ENCODE measurements around the gene HES1. TPM values are rescaled to one million over a fixed set of nuclear protein-coding genes. Genes with fewer than 3 reads are reported as not detected.

Gene HES1
- total and polyA plus RNA-seq, 9 of the 15 experiments (the other 6 are each of a cell fraction or from before 2014, with no cell fraction given) = 3.4 to 37.0 (median 19.3) TPM

DNA sequence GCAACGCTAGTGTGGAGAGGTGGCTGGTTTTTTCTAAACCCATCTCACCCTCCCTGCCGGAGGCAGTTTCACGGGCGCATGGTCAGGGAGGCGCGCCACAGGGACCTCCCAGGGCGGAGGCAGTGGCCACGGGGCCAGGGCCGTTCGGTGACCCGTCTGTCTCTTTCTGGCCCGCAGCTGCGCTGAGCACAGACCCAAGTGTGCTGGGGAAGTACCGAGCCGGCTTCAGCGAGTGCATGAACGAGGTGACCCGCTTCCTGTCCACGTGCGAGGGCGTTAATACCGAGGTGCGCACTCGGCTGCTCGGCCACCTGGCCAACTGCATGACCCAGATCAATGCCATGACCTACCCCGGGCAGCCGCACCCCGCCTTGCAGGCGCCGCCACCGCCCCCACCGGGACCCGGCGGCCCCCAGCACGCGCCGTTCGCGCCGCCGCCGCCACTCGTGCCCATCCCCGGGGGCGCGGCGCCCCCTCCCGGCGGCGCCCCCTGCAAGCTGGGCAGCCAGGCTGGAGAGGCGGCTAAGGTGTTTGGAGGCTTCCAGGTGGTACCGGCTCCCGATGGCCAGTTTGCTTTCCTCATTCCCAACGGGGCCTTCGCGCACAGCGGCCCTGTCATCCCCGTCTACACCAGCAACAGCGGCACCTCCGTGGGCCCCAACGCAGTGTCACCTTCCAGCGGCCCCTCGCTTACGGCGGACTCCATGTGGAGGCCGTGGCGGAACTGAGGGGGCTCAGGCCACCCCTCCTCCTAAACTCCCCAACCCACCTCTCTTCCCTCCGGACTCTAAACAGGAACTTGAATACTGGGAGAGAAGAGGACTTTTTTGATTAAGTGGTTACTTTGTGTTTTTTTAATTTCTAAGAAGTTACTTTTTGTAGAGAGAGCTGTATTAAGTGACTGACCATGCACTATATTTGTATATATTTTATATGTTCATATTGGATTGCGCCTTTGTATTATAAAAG lies 1.8 kb downstream of the HES1 start (continued):
- TF ChIP-seq, protein P1, sequence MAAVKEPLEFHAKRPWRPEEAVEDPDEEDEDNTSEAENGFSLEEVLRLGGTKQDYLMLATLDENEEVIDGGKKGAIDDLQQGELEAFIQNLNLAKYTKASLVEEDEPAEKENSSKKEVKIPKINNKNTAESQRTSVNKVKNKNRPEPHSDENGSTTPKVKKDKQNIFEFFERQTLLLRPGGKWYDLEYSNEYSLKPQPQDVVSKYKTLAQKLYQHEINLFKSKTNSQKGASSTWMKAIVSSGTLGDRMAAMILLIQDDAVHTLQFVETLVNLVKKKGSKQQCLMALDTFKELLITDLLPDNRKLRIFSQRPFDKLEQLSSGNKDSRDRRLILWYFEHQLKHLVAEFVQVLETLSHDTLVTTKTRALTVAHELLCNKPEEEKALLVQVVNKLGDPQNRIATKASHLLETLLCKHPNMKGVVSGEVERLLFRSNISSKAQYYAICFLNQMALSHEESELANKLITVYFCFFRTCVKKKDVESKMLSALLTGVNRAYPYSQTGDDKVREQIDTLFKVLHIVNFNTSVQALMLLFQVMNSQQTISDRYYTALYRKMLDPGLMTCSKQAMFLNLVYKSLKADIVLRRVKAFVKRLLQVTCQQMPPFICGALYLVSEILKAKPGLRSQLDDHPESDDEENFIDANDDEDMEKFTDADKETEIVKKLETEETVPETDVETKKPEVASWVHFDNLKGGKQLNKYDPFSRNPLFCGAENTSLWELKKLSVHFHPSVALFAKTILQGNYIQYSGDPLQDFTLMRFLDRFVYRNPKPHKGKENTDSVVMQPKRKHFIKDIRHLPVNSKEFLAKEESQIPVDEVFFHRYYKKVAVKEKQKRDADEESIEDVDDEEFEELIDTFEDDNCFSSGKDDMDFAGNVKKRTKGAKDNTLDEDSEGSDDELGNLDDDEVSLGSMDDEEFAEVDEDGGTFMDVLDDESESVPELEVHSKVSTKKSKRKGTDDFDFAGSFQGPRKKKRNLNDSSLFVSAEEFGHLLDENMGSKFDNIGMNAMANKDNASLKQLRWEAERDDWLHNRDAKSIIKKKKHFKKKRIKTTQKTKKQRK (IDR thresholded peaks at IDR 0.05; ENCODE audit: borderline replicate concordance, low read depth, low read length) = no peak
- no peak for TF ChIP-seq TEAD2 (tag; IDR thresholded peaks at IDR 0.05)
- no peak for TF ChIP-seq CBX5 (IDR thresholded peaks at IDR 0.05; ENCODE audit: borderline replicate concordance, low read depth)
- TF ChIP-seq, protein P2, sequence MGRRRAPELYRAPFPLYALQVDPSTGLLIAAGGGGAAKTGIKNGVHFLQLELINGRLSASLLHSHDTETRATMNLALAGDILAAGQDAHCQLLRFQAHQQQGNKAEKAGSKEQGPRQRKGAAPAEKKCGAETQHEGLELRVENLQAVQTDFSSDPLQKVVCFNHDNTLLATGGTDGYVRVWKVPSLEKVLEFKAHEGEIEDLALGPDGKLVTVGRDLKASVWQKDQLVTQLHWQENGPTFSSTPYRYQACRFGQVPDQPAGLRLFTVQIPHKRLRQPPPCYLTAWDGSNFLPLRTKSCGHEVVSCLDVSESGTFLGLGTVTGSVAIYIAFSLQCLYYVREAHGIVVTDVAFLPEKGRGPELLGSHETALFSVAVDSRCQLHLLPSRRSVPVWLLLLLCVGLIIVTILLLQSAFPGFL (CRISPR knock-in tag; IDR thresholded peaks at IDR 0.05) = no peak
- TF ChIP-seq CCAR2 (IDR thresholded peaks at IDR 0.05; ENCODE audit: low read depth, low read length) = no peak
- no peak for TF ChIP-seq ILF3 (IDR thresholded peaks at IDR 0.05; ENCODE audit: borderline replicate concordance)
- 0 out of 2 replicates have a peak, but pooled peaks have one; percentile 8 for TF ChIP-seq NR1H2 (CRISPR knock-in tag; IDR thresholded peaks at IDR 0.05)
- no peak for TF ChIP-seq ZNF830 (CRISPR knock-in tag; IDR thresholded peaks at IDR 0.05)
- TF ChIP-seq ZNF212 (CRISPR knock-in tag; IDR thresholded peaks at IDR 0.05) = no peak
- no peak for TF ChIP-seq TAF1 (IDR thresholded peaks at IDR 0.05; ENCODE audit: control insufficient read depth, extremely low read depth, insufficient read depth, low read length, severe bottlenecking)
- no peak for TF ChIP-seq XRCC4 (IDR thresholded peaks at IDR 0.05; ENCODE audit: extremely low read depth, insufficient read depth, insufficient read length)
- TF ChIP-seq, protein P3, sequence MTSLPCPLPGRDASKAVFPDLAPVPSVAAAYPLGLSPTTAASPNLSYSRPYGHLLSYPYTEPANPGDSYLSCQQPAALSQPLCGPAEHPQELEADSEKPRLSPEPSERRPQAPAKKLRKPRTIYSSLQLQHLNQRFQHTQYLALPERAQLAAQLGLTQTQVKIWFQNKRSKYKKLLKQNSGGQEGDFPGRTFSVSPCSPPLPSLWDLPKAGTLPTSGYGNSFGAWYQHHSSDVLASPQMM (CRISPR knock-in tag; IDR thresholded peaks at IDR 0.05) = no peak
- no peak for TF ChIP-seq SETDB1 (IDR thresholded peaks at IDR 0.05; ENCODE audit: low read length)
- no peak for TF ChIP-seq FOXJ2 (tag; IDR thresholded peaks at IDR 0.05)
- TF ChIP-seq, protein P4, sequence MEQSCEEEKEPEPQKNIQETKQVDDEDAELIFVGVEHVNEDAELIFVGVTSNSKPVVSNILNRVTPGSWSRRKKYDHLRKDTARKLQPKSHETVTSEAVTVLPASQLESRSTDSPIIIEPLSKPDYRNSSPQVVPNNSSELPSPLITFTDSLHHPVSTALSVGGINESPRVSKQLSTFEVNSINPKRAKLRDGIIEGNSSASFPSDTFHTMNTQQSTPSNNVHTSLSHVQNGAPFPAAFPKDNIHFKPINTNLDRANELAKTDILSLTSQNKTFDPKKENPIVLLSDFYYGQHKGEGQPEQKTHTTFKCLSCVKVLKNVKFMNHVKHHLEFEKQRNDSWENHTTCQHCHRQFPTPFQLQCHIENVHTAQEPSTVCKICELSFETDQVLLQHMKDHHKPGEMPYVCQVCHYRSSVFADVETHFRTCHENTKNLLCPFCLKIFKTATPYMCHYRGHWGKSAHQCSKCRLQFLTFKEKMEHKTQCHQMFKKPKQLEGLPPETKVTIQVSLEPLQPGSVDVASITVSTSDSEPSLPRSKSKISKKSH (CRISPR knock-in tag; IDR thresholded peaks at IDR 0.05) = no peak
- TF ChIP-seq RFX7 (CRISPR knock-in tag; IDR thresholded peaks at IDR 0.05) = no peak
- TF ChIP-seq KDM1A (IDR thresholded peaks at IDR 0.05) = no peak
- TF ChIP-seq TBL1XR1 (IDR thresholded peaks at IDR 0.05; ENCODE audit: low read length in 2 of 2) = no peak
- TF ChIP-seq ZNF785 (CRISPR knock-in tag; IDR thresholded peaks at IDR 0.05) = no peak
